MM.1S (cell line): Measurements from ENCODE around the gene YWHAE.

ENCODE experiments used
- CTCF ChIP-seq: fragments of 300-600 bp; sonication (generic); IDR thresholded peaks from 2 replicates; pipeline ENCODE4 v1.5.1; 2016; ENCODE audit warnings: antibody characterized with exemption, low read length, mixed read lengths
- EZH2phosphoT487 ChIP-seq: fragments of 300-600 bp; sonication (generic); IDR thresholded peaks from 2 replicates; pipeline ENCODE4 v1.6.1; 2018; ENCODE audit warnings: antibody characterized with exemption, low read length

- no peak for TF ChIP-seq CTCF
- no peak for TF ChIP-seq EZH2phosphoT487
Observed at GRCh38 chr17:1304962-1305563, 95.0 kb downstream of the YWHAE start.
